H1 (cell line): ENCODE measurements around the gene SRGAP3. TPM values are rescaled to one million over a fixed set of nuclear protein-coding genes. Genes with fewer than 3 reads are reported as not detected.

ENCODE experiments used
- CTCF ChIA-PET: fragments of 300-600 bp; sonication (Branson Sonifier 250); formaldehyde crosslinking; loops from one replicate; lab custom pipeline; 2021; ENCODE audit not compliant: partially characterized antibody; lab: Charles Lee
- POLR2A ChIA-PET: fragments of 300-600 bp; sonication (Branson Sonifier 250); formaldehyde crosslinking; loops from one replicate; lab custom pipeline; 2021; ENCODE audit warnings: inconsistent platforms; ENCODE audit not compliant: partially characterized antibody; lab: Charles Lee
- DNase-seq, 2 experiments: peaks; one replicate each; pipeline versions ENCODE4 v3.0.0 to v3.0.0-alpha.2; 2010 to 2022; ENCODE audit warnings: low spot score in 2 of 2, low read depth in 1 of 2, mixed read lengths in 1 of 2
- FAIRE-seq: peaks from 2 replicates; lab custom pipeline; 2011; peaks lifted over from hg19 to GRCh38; lab: Jason Lieb, UNC
- H2AFZ ChIP-seq: 2 replicates; pipeline ENCODE4 v1.8.1; 2012; ENCODE audit warnings: low read length, inconsistent platforms
- H2AK5ac ChIP-seq: 2 replicates; pipeline ENCODE4 v1.6.1; 2013; ENCODE audit warnings: low read depth, low read length
- H2BK120ac ChIP-seq: replicated peaks from 2 replicates; pipeline ENCODE3; 2013; ENCODE audit warnings: low read depth, low read length, inconsistent platforms
- H2BK12ac ChIP-seq: 2 replicates; pipeline ENCODE4 v1.6.1; 2013; ENCODE audit warnings: low read depth, low read length
- H2BK15ac ChIP-seq: 2 replicates; pipeline ENCODE4 v1.6.1; 2013; ENCODE audit warnings: low read length
- H2BK20ac ChIP-seq: 2 replicates; pipeline ENCODE4 v1.6.1; 2013; ENCODE audit warnings: low read length
- H2BK5ac ChIP-seq: 2 replicates; pipeline ENCODE4 v1.6.1; 2013; ENCODE audit warnings: low read depth, low read length
- H3K14ac ChIP-seq: 2 replicates; pipeline ENCODE4 v1.6.1; 2013; ENCODE audit warnings: inconsistent platforms; ENCODE audit not compliant: insufficient read length
- H3K18ac ChIP-seq: 2 replicates; pipeline ENCODE4 v1.6.1; 2013; ENCODE audit warnings: low read length; ENCODE audit errors: extremely low read depth
- H3K23ac ChIP-seq: 2 replicates; pipeline ENCODE4 v1.6.1; 2013; ENCODE audit warnings: inconsistent platforms; ENCODE audit not compliant: insufficient read length
- H3K23me2 ChIP-seq: 2 replicates; pipeline ENCODE4 v1.6.1; 2013; ENCODE audit warnings: low read depth, low read length
- H3K27ac ChIP-seq: 2 replicates; pipeline ENCODE4 v1.6.1; 2011; ENCODE audit warnings: low read depth, low read length, inconsistent platforms
- H3K27me3 ChIP-seq, 4 experiments: replicated peaks in 1 of 4; 1 replicate in 1 of 4; 2 replicates in 3 of 4; pipeline versions ENCODE4 v1.6.1 to v1.8.1; 2011 to 2013; ENCODE audit warnings: low read length in 3 of 4, mild to moderate bottlenecking in 3 of 4, inconsistent platforms in 2 of 4, mixed read lengths in 2 of 4, moderate library complexity in 1 of 4; ENCODE audit not compliant: control insufficient read depth in 3 of 4, insufficient read depth in 3 of 4; ENCODE audit errors: extremely low read depth in 1 of 4
- H3K36me3 ChIP-seq, 4 experiments: 2 replicates each; pipeline versions ENCODE4 v1.6.1 to v1.8.1; 2011 to 2013; ENCODE audit warnings: mild to moderate bottlenecking in 4 of 4, low read length in 3 of 4, moderate library complexity in 2 of 4, control low read depth in 1 of 4, inconsistent platforms in 1 of 4; ENCODE audit not compliant: insufficient read depth in 4 of 4, control insufficient read depth in 2 of 4
- H3K4ac ChIP-seq: replicated peaks from 2 replicates; pipeline ENCODE3; 2013; ENCODE audit warnings: low read length, low read depth, mixed read lengths, inconsistent platforms; ENCODE audit not compliant: insufficient read length
- H3K4me1 ChIP-seq, 4 experiments: replicated peaks in 1 of 4; 1 replicate in 1 of 4; 2 replicates in 3 of 4; pipeline versions ENCODE4 v1.6.1 to v1.8.1; 2011 to 2013; ENCODE audit warnings: low read length in 3 of 4, inconsistent platforms in 2 of 4, mixed read lengths in 1 of 4; ENCODE audit not compliant: insufficient read depth in 4 of 4, control insufficient read depth in 3 of 4
- H3K4me2 ChIP-seq, 2 experiments: 2 replicates each; pipeline versions ENCODE4 v1.6.1 to v1.8.1; 2011 to 2013; ENCODE audit warnings: low read depth in 2 of 2, low read length in 2 of 2, control low read depth in 1 of 2, inconsistent platforms in 1 of 2, mild to moderate bottlenecking in 1 of 2; ENCODE audit not compliant: insufficient read depth in 1 of 2
- H3K4me3 ChIP-seq, 4 experiments: fragments of 200-600, 300-600 bp in 1 of 4; sonication (generic), shearing (Covaris generic), sonication (Bioruptor Twin) in 1 of 4; 2 replicates each; pipeline versions ENCODE4 v1.5.1 to v1.8.1; 2011 to 2016; ENCODE audit warnings: low read length in 4 of 4, low read depth in 3 of 4, control low read depth in 2 of 4, inconsistent platforms in 2 of 4, mild to moderate bottlenecking in 2 of 4, mixed read lengths in 1 of 4, moderate library complexity in 1 of 4; ENCODE audit not compliant: insufficient read depth in 2 of 4; ENCODE audit errors: extremely low read depth in 1 of 4
- H3K56ac ChIP-seq: replicated peaks from 2 replicates; pipeline ENCODE3; 2013; ENCODE audit warnings: low read depth, mild to moderate bottlenecking, mixed read lengths, low read length, inconsistent platforms; ENCODE audit not compliant: insufficient read length
- H3K79me1 ChIP-seq: 2 replicates; pipeline ENCODE4 v1.6.1; 2013; ENCODE audit warnings: low read depth, low read length, control low read depth
- H3K79me2 ChIP-seq, 2 experiments: 2 replicates each; pipeline versions ENCODE4 v1.6.1 to v1.8.1; 2012 to 2013; ENCODE audit warnings: low read length in 2 of 2, mild to moderate bottlenecking in 2 of 2, inconsistent platforms in 1 of 2; ENCODE audit not compliant: insufficient read depth in 2 of 2, control insufficient read depth in 1 of 2
- H3K9ac ChIP-seq, 4 experiments: replicated peaks in 1 of 4; 1 replicate in 1 of 4; 2 replicates in 3 of 4; pipeline versions ENCODE4 v1.6.1 to v1.8.1; 2011 to 2013; ENCODE audit warnings: low read depth in 3 of 4, low read length in 3 of 4, control low read depth in 2 of 4, mild to moderate bottlenecking in 2 of 4, moderate library complexity in 2 of 4, inconsistent platforms in 1 of 4; ENCODE audit errors: extremely low read depth in 1 of 4
- H3K9me3 ChIP-seq, 2 experiments: 2 replicates each; pipeline versions ENCODE4 v1.6.1 to v1.8.1; 2012 to 2013; ENCODE audit warnings: mild to moderate bottlenecking in 2 of 2, moderate library complexity in 2 of 2, control low read depth in 1 of 2, inconsistent platforms in 1 of 2, low read depth in 1 of 2, low read length in 1 of 2, mixed read lengths in 1 of 2; ENCODE audit not compliant: insufficient read depth in 2 of 2
- H4K20me1 ChIP-seq, 2 experiments: replicated peaks in 1 of 2; 2 replicates each; pipeline versions ENCODE3 to v1.8.1; 2011 to 2013; ENCODE audit warnings: inconsistent platforms in 2 of 2, low read length in 2 of 2, mild to moderate bottlenecking in 1 of 2; ENCODE audit not compliant: insufficient read depth in 2 of 2, control insufficient read depth in 1 of 2
- H4K5ac ChIP-seq: 2 replicates; pipeline ENCODE4 v1.6.1; 2013; ENCODE audit warnings: low read length, low read depth, mixed read lengths, inconsistent platforms; ENCODE audit not compliant: insufficient read length
- H4K8ac ChIP-seq: 2 replicates; pipeline ENCODE4 v1.8.0; 2013; ENCODE audit warnings: mild to moderate bottlenecking, moderate library complexity, low read length, inconsistent platforms; ENCODE audit not compliant: insufficient read depth; ENCODE audit errors: extremely low read depth
- H4K91ac ChIP-seq: replicated peaks from 2 replicates; pipeline ENCODE3; 2013; ENCODE audit warnings: low read length, mixed read lengths, inconsistent platforms; ENCODE audit not compliant: insufficient read length
- ASH2L ChIP-seq: fragments of 200-600, 300-600 bp; sonication (generic); IDR thresholded peaks from one replicate; pipeline ENCODE4 v1.7.1; 2017; ENCODE audit warnings: low read length
- BCL11A ChIP-seq, 2 experiments: IDR thresholded peaks; one replicate each; pipeline ENCODE4 v1.6.1; 2011; ENCODE audit warnings: low read depth in 2 of 2, low read length in 2 of 2, mild to moderate bottlenecking in 2 of 2
- JUND ChIP-seq: IDR thresholded peaks from 2 replicates; pipeline ENCODE4 v1.6.1; 2011; ENCODE audit warnings: mild to moderate bottlenecking, improper control_type of control experiment, low read length
- KDM1A ChIP-seq: fragments of 200-600, 300-600 bp; sonication (generic); IDR thresholded peaks from 2 replicates; pipeline ENCODE4 v1.7.1; 2016; ENCODE audit warnings: mild to moderate bottlenecking, low read length, borderline replicate concordance
- RAD21 ChIP-seq, 2 experiments: IDR thresholded peaks in 1 of 2; conservative IDR thresholded peaks in 1 of 2; 2 replicates each; pipeline ENCODE4 v1.6.1; 2011; ENCODE audit warnings: low read depth in 2 of 2, low read length in 2 of 2, improper control_type of control experiment in 1 of 2, inconsistent platforms in 1 of 2, mild to moderate bottlenecking in 1 of 2, moderate library complexity in 1 of 2
- RNF2 ChIP-seq: fragments of 200-900, 300-1000 bp; sonication (generic); IDR thresholded peaks from 2 replicates; pipeline ENCODE4 v1.7.1; 2016; ENCODE audit warnings: borderline replicate concordance, low read depth, mild to moderate bottlenecking, antibody characterized with exemption, low read length; ENCODE audit not compliant: poor library complexity, severe bottlenecking; ENCODE audit errors: missing control alignments
- SP2 ChIP-seq: IDR thresholded peaks from 2 replicates; pipeline ENCODE4 v1.6.1; 2012; ENCODE audit warnings: mild to moderate bottlenecking, low read length, inconsistent platforms
- SRF ChIP-seq: IDR thresholded peaks from 2 replicates; pipeline ENCODE4 v1.6.1; 2011; ENCODE audit warnings: mild to moderate bottlenecking, low read depth, low read length, moderate library complexity
- TAF7 ChIP-seq: optimal IDR thresholded peaks from 2 replicates; pipeline ENCODE3; 2011; ENCODE audit warnings: low read depth, mild to moderate bottlenecking, inconsistent platforms, low read length, moderate library complexity, borderline replicate concordance
- YY1 ChIP-seq: IDR thresholded peaks from 2 replicates; pipeline ENCODE4 v1.6.1; 2011; ENCODE audit warnings: low read depth, mild to moderate bottlenecking, low read length
- WGBS, 2 experiments: shearing (Covaris generic) in 1 of 2; methylation state at CpG; one replicate each; pipeline versions ENCODE4 v1.1.6 to v1.1.7; 2013 to 2015; ENCODE audit warnings: low lambda C conversion rate in 2 of 2, mixed read lengths in 2 of 2, inconsistent platforms in 1 of 2, low coverage in 1 of 2, missing lambda C conversion rate in 1 of 2; ENCODE audit not compliant: insufficient replicate concordance in 2 of 2, insufficient coverage in 1 of 2, insufficient read length in 1 of 2; ENCODE audit errors: extremely low coverage in 1 of 2, missing lambda C conversion rate in 1 of 2; 5-methylcytosine and 5-hydroxymethylcytosine counted together
- polyA plus RNA-seq, 7 experiments: library from polyadenylated mRNA; depleted of rRNA in 3 of 7; stranded (reverse) in 5 of 7; unstranded in 2 of 7; fragments of >200 nt in 5 of 7; fragments of 200-250 nt in 2 of 7; gene quantifications; 1 replicate in 5 of 7; 2 replicates in 1 of 7; 4 replicates in 1 of 7; pipeline versions ENCODE4 v1.2.1 to v1.2.3, GENCODE V29; 2011 to 2013; ENCODE audit warnings: missing spikeins in 2 of 7, mixed read lengths in 2 of 7
- total RNA-seq: library from RNA; stranded (reverse); fragmentation: NEBNext Ultra II Directional; extraction: Animal tissue kit (Norgen Biotek cat#: 25700); gene quantifications from 2 replicates; pipeline ENCODE4 v1.2.1, GENCODE V29; 2021
- TF ChIP-seq, protein P1 (sequence below): IDR thresholded peaks from 2 replicates; pipeline ENCODE4 v1.6.1; 2011; ENCODE audit warnings: low read length, improper control_type of control experiment

SRGAP3 gene
- total and polyA plus RNA-seq, 2 of the 8 experiments (the other 6 are each of a cell fraction or from before 2014, with no cell fraction given), result 5.8 to 11.4 TPM

DNA sequence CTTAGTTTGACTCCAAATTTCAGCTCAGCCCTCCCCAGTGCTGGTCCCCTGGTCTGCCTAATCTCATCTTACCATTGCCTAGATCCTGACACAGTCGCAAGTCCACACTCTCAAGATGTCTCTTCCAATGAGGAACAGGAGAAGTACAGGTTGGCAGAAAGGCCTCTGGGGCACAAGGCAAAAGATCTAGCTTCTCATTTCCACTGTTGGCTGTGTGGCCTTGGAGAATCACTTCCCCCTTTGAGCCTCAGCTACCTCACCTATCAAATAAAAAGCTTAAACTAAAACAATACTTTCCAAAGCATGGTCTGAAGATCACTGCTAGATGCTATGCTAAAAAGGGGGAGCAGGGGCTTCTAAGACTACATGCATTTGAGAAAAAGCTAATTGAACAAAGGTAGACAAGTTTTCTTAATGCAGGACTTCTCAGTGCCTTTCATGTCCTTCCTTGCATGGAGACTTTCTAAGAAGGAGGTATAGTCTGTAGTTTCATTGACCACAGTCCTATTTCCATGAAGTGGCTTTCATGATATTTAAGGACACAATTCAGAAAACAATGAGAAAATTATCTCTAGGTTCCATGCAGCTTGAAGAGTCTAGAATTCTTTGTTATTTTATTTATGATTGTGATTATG is 168.1 kb downstream of the SRGAP3 start:
- WGBS, 2 experiments, result 90% methylated on average over 1 of the region's 1 CpG; no CpG with 5 or more reads in 1 of the 2 experiments
- Histone ChIP-seq H3K79me2 (no peaks in the 10 kb centered on the region), H3K27me3 (no peaks in the 10 kb centered on the region), H3K56ac (no peak overlapping the region), H3K14ac (no peak overlapping the region), H4K20me1 (no peaks in the 10 kb centered on the region), H2BK5ac (no peak overlapping the region), H3K4ac (no peak overlapping the region), H2AFZ (no peak overlapping the region), H3K18ac (no peak overlapping the region), H2AK5ac (no peak overlapping the region), H2BK15ac (no peak overlapping the region), H3K9me3 (peaks cover 9 to 14% of the 10 kb centered on the region in 2 experiments; a peak in 3 of 4 replicates), H3K23ac (no peak overlapping the region), H2BK12ac (no peak overlapping the region), H4K5ac (no peak overlapping the region), H3K79me1 (no peaks in the 10 kb centered on the region), H3K4me3 (no peak overlapping the region), H3K27ac (no peak overlapping the region), H2BK20ac (no peak overlapping the region), H3K4me2 (no peak overlapping the region), H3K36me3 (0 out of 8 replicates have a peak, but pooled peaks cover 0 to 5% (median 0%) of the 10 kb centered on the region in 4 experiments), H3K9ac (no peak overlapping the region), H3K4me1 (peaks cover 7 to 21% (median 16%) of the 10 kb centered on the region in 4 experiments), H4K91ac (no peak overlapping the region), H2BK120ac (no peak overlapping the region), H4K8ac (no peak overlapping the region), H3K23me2 (no peaks in the 10 kb centered on the region)
- no peak for DNase-seq
- no peak for FAIRE-seq
- ChIA-PET CTCF (interaction anchor here (0.6 to 4.2 kb wide), 10 partner anchors 9 to 221 kb away, joined by 3 to 20 read pairs (median 4); no protein-coding TSS in a partner anchor), POLR2A (interaction anchor here (1.0 kb wide), 1 partner anchor 12 kb away, joined by 3 read pairs; no protein-coding TSS in a partner anchor)
- TF ChIP-seq SRF (no peak), YY1 (no peak), BCL11A (IDR thresholded peaks at IDR 0.05; ENCODE audit: low read depth in 2 of 2, low read length in 2 of 2) (no peak), JUND (no peak), SP2 (no peak), TAF7 (no peak), ASH2L (no peak), KDM1A (no peak), RAD21 (IDR thresholded peaks at IDR 0.05 in 1 of 2, conservative IDR thresholded peaks at IDR 0.05 in 1 of 2; ENCODE audit: low read depth in 2 of 2, low read length in 2 of 2) (no peak), RNF2 (no peak)
- TF ChIP-seq, protein P1, sequence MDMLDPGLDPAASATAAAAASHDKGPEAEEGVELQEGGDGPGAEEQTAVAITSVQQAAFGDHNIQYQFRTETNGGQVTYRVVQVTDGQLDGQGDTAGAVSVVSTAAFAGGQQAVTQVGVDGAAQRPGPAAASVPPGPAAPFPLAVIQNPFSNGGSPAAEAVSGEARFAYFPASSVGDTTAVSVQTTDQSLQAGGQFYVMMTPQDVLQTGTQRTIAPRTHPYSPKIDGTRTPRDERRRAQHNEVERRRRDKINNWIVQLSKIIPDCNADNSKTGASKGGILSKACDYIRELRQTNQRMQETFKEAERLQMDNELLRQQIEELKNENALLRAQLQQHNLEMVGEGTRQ, result no peak
